HG03103 (cell line): ENCODE measurements around the gene PFKFB1.
A peak's percentile ranks its signal among the peaks of the same experiment; 100 is the strongest.

Source experiments
- ATAC-seq: cut with Tn5 transposase; IDR thresholded peaks from one replicate; pipeline ENCODE4 v1.9.1; 2021; ENCODE audit warnings: low read depth; ENCODE audit not compliant: unreplicated experiment

The PFKFB1 gene

DNA sequence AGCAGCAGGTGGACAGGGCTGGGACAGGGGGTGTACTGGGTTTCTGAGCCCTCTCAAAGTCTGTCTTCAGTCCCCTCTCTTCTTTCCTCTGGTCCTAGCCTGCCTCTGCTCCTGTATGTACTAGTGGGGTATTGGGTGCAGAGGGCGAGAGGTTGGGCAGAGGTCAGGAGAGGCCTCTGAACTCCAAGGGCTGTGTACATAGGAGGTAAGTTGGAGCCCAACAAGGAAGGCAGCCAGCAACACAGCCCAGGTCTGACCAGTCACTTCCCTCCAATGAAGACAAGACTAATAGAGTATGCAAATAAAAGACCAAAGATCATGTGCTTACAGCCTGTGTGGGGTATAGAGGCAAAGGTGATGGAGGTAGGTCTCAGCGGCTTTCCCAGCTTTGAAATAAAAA is at the start of gene PFKFB1:
Gene PFKFB1, minus strand, starts transcription at position 90 of the 400 bp plus-strand sequence. CDS start 181 bp downstream, outside the sequence.
- ATAC-seq: no peak

GRCh38 chrX:55041514-55041913 is 47.5 kb upstream of the PFKFB1 start:
- ATAC-seq: no peak

DNA sequence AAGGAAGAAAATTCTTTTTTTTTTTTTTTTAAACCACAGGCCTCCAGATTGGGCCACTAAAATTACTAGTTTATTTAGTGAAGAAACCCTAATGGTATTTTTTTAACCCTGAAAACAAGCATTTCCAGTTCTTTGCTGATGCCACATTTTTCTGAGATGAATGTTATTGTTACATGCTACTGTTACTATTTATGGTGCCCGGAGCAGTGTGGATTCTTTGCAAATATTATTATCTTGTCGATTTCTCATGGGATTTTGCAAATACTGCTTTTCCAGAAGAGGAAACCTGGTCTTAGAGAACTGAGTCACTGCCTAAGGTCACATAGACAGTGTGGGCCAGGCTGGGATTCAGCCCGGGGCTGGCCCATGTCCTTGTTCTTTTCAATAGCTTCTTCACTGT is 45.5 kb upstream of the PFKFB1 start:
- ATAC-seq: no peak

DNA sequence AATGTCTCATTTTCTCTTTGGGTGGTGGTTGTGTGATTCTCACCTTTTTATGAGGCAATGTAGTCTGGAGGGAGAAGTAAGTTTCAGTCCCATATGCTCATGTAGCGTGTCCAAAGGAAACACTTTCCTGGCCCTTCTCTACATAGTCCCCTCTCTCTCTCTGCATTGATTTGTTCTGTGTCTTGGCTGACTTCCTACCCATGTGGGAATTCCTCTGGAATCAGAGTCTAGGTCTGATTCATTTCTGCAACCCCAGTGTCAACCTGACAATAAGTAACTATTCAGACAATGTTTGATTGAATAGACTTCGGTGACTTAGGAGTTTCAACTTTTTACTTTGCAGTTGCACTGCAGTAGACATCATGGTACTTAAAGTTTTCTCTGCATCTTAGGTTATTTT is 39.4 kb upstream of the PFKFB1 start:
- ATAC-seq: no peak

- no peak for ATAC-seq
Observed at GRCh38 chrX:55030271-55031205, 36.5 kb upstream of the PFKFB1 start, which contains the start of gene ALAS2. TSS of gene ALAS2 (minus strand) at chrX:55030977. CDS start at chrX:55026000, 4,977 bp downstream.

DNA sequence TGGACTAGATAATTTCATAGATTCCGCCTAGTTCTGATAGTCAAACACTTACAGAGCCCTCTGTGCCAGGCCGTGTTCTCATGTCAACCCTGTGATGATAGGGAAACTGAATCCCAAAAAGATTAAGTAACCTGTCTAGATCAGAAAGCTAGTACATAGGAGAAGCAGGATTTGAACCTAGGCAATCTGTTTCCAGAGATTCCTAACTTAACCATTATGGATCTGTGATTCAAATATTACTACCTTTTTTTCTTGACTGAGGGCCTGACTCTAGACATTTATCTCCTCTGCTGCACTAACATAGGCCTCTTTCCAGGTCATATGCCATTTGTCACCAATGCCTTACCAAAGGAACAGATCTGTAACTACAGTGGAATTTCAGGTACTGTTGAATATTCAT is 35.3 kb upstream of the PFKFB1 start:
- ATAC-seq: no peak

DNA sequence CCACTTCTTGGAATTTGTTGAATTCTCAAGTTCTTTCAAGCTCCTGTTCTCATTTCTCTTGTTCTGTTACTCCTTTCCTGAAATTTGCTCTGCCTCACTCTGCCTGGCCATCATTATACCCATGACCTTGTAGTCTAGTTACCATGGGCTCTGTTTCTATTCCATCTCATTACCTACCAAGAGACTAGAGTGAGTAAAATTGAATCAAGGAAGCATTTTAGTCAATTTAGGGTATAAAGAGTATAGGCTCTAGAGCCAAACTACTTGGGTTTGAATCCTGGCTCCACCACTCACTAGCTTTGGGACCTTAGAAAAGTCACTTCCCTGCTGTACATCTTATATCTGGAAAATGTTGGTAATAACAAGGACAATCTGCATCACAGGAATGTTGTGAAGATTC is 34.6 kb upstream of the PFKFB1 start:
- no peak for ATAC-seq

- ATAC-seq: no peak
Observed at GRCh38 chrX:55028040-55028439, 34.1 kb upstream of the PFKFB1 start.

- no peak for ATAC-seq
Observed at GRCh38 chrX:55026840-55027239, 32.9 kb upstream of the PFKFB1 start.

DNA sequence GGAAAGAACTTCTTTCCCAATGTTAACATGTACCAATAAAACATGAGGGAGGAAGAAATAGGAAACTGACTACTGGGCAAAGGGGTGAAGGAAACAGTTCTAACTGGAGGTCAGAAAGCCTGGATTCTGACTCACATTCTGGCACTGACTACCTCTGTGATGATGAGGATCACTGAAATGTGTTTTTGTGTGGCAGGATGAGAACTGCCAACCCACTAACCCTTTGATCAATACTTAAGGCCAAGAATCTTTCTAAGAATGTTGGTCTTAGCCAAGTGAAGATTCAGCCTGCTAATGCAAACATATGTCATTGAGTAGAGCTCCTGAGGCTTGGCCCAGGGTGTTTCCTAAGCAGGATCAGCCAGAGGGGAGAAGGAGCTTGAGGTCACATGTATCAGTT is 32.2 kb upstream of the PFKFB1 start:
- ATAC-seq: no peak

DNA sequence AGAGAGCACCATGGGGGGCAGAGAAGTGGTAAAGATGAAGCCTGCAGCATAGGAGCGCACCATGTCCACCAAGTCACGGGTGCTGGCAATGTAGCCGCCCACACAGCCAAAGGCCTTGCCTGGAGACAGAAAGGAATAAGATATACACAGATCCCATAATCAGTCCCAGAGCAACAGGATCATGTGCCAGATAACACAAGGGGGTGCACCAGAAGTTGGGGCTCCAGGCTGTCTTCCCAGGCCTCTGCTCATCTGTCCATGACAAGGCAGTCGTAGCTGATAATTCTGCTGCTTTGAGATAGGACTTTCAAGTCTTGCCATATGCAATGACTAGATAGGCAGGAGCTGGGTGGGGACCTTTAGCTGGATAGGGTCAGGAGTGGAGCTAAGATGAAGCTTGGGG is 20.9 kb upstream of the PFKFB1 start:
- ATAC-seq: no peak

DNA sequence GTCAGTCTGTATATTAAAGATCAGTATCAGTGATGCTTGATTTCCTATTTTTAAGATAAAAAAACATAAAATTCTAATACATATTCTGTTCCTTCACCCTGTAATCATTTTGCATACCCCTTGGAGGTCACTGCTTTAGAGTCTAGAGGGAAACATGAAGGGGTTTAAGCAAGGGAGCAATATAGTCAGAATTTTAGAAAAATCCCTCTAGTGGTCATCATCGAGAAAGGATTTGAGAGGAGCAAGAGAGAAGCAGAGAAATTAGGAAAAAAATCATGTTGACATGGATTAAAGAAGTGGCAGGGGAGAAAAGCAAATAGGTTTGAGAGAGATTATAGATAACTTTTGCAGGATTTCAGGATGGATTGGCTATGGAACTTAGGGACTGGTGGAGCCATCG is 17.3 kb upstream of the PFKFB1 start:
- no peak for ATAC-seq

GRCh38 chrX:55008571-55009358 is 14.8 kb upstream of the PFKFB1 start:
- no peak for ATAC-seq

- ATAC-seq: no peak
Observed at GRCh38 chrX:55007656-55008055, 13.7 kb upstream of the PFKFB1 start.

GRCh38 chrX:55006827-55007621 is 13.0 kb upstream of the PFKFB1 start:
- no peak for ATAC-seq

- no peak for ATAC-seq
Observed at GRCh38 chrX:55005256-55005655, 11.3 kb upstream of the PFKFB1 start.

DNA sequence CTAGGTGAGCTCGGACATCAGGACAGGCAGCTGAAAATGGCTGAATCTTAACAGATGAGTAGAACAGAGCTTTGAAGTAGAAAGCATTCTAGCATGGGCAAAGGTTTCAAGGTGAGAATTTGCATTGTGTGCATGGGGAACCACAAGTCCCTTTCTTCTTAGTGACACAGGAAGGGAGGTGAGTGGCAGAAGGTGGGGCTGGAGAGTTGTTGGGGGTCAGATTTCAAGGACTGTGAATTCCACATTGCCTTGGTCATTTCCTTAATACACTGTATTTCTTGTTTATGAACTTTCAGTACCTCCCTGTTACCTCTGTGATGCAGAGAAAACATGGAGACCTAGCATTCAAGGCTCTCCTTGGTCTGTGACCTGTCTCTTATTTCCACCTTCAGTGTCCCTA is 10.2 kb upstream of the PFKFB1 start:
- ATAC-seq: no peak

GRCh38 chrX:54999717-55000598 is 6.0 kb upstream of the PFKFB1 start, which contains the start of gene APEX2:
TSS of gene APEX2 (plus strand) at chrX:55000363. CDS start at chrX:55000423, 60 bp downstream.
- peak; percentile 90 for ATAC-seq

- no peak for ATAC-seq
Observed at GRCh38 chrX:54995621-54996020, 1.6 kb upstream of the PFKFB1 start.
